ENCODE results near the gene CYP27A1.

CYP27A1 gene

GRCh38 chr2:218773881-218774280 lies 8.1 kb upstream of the CYP27A1 start:
- H3K4me3 ChIP-seq (ENCODE audit: control insufficient read depth, low read depth, low read length), result no peak overlapping the region
- TF ChIP-seq CTCF (conservative IDR thresholded peaks at IDR 0.05; ENCODE audit: control insufficient read depth, insufficient read depth, low read depth, low read length), result no peak
- no peak for DNase-seq (ENCODE audit: low read depth)

- H3K4me3 ChIP-seq (ENCODE audit: control insufficient read depth, low read depth, low read length), result no peak overlapping the region
- DNase-seq (ENCODE audit: low read depth), result no peak
- no peak for TF ChIP-seq CTCF (conservative IDR thresholded peaks at IDR 0.05; ENCODE audit: control insufficient read depth, insufficient read depth, low read depth, low read length)
These were observed 5.5 kb upstream of the CYP27A1 start for GRCh38 chr2:218776488-218776887.

- no peak overlapping the region for H3K4me3 ChIP-seq (ENCODE audit: control insufficient read depth, low read depth, low read length)
- no peak for TF ChIP-seq CTCF (conservative IDR thresholded peaks at IDR 0.05; ENCODE audit: control insufficient read depth, insufficient read depth, low read depth, low read length)
- DNase-seq (ENCODE audit: low read depth), result no peak
These were observed 4.5 kb upstream of the CYP27A1 start for GRCh38 chr2:218777276-218777990.

GRCh38 chr2:218780046-218780445 lies 1.9 kb upstream of the CYP27A1 start:
- no peak for TF ChIP-seq CTCF (conservative IDR thresholded peaks at IDR 0.05; ENCODE audit: control insufficient read depth, insufficient read depth, low read depth, low read length)
- no peak overlapping the region for H3K4me3 ChIP-seq (ENCODE audit: control insufficient read depth, low read depth, low read length)
- DNase-seq (ENCODE audit: low read depth), result no peak

- no peak for TF ChIP-seq CTCF (conservative IDR thresholded peaks at IDR 0.05; ENCODE audit: control insufficient read depth, insufficient read depth, low read depth, low read length)
- peak overlapping the region; percentile 56 for H3K4me3 ChIP-seq (ENCODE audit: control insufficient read depth, low read depth, low read length)
- no peak for DNase-seq (ENCODE audit: low read depth)
These were observed 876 bp upstream of the CYP27A1 start for GRCh38 chr2:218780851-218781690.

GRCh38 chr2:218782528-218782844 lies 539 bp downstream of the CYP27A1 start:
- DNase-seq (ENCODE audit: low read depth), result peak; percentile 6
- H3K4me3 ChIP-seq (ENCODE audit: control insufficient read depth, low read depth, low read length), result peak overlapping the region; percentile 56

More at GRCh38 chr2:218782528-218782844, 539 bp downstream of the CYP27A1 start:
- no peak for TF ChIP-seq CTCF (conservative IDR thresholded peaks at IDR 0.05; ENCODE audit: control insufficient read depth, insufficient read depth, low read depth, low read length)
